Stromal cell of bone marrow (primary cell): ENCODE results near the gene SLC31A1.

Experiments used
- DNase-seq: peaks from one replicate; pipeline ENCODE4 v3.0.0-alpha.2; 2012; ENCODE audit warnings: low read depth

The SLC31A1 gene

GRCh38 chr9:113302792-113303418 lies 81.6 kb downstream of the SLC31A1 start, which contains the start of gene RNF183:
RNF183 (minus strand) TSS chr9:113303376; CDS start chr9:113298184, 5,192 bp downstream.
- DNase-seq = no peak

DNA sequence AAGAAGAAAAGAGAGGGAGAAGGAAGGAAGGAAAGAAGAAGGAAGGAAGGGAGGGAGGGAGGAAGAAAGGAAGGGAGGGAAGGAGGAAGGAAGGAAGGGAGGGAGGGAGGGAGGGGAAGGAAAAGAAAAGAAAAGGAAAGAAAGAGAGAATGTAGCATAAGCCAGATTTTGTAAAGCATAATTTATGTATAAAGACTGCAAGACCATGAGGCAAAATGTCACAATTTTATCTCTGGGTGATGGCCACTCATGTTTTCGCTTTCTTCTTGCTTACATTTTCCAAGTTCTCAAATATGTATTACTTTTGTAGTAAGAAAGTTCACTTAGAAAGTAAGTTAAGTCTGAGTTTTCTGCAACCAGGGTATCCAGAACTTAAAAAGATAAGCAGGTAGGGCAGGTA lies 85.2 kb downstream of the SLC31A1 start:
- DNase-seq = no peak

DNA sequence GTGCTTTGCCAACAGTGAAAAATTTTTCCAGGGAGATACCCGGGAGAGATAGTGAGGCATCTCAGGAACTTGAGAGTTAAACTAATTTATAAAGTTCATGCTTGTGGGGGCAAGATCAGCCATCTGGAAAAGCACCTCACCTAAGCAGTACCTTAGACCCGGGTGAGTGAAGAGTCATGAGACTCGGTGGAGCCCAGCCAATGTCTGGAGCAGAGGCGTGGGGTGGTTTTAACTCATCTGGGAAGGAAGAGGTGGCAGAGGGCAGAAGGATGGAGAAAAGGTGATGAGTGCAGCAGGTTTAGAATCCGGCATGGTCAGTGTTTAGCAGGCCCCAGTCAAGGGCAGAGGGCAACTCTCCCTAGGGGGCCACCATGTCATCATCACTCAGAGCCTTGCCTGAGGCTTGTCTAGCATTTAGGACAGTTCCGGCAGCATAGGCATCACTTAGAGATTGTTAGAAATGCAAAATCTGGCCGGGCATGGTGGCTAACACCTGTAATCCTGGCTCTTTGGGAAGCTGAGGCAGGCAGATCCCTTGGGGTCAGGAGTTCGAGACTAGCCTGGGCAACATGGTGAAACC lies 86.1 kb downstream of the SLC31A1 start:
- no peak for DNase-seq

DNA sequence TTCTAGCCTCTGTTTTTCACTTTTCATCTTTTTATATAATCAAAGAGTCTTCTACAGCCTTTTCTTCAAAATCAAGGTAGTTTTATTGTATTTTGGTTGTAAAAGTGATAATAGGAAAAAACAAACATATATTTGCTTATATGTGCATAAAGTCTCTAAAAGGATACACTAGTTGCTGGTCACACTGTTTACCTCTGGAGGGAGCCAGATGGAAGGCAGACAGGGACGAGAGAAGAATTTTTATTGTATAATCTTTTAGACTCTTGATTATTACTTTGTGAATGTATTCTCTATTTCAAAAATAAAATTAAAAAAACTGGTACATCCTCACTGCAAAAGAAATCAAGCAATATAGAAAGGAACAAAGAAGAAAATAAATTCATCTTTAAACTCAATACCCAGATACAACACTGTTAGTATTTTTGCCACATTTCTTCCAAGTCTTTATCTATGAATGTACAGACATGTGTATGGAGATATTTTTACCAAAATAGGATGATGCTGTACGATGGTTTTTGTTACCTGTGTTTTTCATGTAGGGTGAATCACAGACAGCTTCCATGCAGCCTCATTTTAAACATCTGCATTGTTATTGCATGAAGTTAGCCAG lies 88.0 kb downstream of the SLC31A1 start:
- DNase-seq = peak; percentile 35

DNA sequence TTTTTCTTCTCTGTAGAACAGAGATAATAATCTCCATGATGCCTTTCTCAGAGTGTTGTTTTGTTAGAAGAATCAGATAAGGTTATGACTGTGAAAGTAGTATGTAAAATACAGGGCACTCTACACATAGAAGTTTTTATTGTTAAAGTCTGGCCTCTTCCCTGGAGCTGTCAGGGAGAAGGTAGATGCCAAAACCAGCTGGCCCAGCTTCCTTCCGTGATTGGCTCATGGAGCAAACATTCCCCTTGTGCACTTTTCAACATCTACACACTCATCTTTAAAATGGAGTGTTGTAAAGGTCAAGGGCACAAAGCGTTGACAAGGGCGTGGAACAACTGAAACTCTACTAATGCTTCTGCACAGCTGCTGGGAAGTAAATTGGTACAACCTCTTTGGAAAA lies 89.2 kb downstream of the SLC31A1 start:
- no peak for DNase-seq

GRCh38 chr9:113311961-113312360 lies 90.6 kb downstream of the SLC31A1 start:
- no peak for DNase-seq

- DNase-seq = no peak
Measured at GRCh38 chr9:113313261-113313660, 91.9 kb downstream of the SLC31A1 start.
